ENCODE data around the gene PLA2G2D.

Gene PLA2G2D

DNA sequence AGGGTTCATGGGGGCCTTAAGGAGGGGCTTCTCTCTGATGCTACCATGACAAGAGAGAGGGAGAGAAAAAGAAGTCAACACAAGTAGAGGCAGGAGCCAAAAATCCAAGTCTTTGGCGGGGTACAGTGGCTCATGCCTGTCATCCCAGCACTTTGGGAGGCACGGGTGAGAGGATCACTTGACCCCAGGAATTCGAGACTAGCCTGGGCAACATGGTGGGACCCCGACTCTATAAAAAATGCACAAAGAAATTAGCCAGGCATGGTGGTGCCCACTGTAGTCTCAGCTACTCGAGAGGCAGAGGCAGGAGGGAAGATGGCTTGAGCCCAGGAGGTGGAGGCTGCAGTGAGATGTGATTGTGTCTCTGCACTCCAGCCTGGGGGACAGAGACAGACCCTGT lies 40.6 kb downstream of the PLA2G2D start:
- no peaks in the 10 kb centered on the region for H3K36me3 Mint-ChIP-seq (ENCODE audit: low read depth)
- peaks cover 76% of the 10 kb centered on the region for H3K27me3 Mint-ChIP-seq
- intact Hi-C loops (cut with micrococcal nuclease) = no loop called here
- peaks cover 27% of the 10 kb centered on the region for H3K4me1 Mint-ChIP-seq (ENCODE audit: low read depth)
- no peak overlapping the region for H3K4me3 Mint-ChIP-seq
- H3K27ac Mint-ChIP-seq = no peak overlapping the region
- H3K9me3 Mint-ChIP-seq = no peaks in the 10 kb centered on the region

DNA sequence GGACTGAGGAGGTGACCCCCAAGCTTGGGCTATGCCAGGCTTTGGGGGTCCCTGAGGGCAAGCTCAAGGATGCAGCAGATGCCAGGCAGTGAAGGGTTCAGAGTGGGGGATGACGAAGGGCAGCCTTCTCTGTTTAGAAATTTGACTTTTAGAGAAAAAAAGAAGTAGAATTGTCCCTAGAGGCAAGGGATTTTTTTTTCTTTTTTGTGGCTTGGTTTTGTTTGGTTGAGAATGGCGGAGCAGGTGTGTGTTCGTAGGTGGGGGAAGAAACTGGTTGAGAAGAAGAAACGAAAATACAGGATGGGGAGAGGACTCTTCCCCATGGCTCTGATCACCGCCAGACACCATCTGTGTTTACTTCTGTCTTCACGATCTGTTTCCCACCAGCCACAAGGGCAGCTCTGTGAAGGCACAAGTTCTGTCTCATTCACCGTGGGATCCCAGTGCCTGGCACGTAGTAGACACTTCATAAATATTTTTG lies 41.1 kb downstream of the PLA2G2D start:
- no peak overlapping the region for H3K27ac Mint-ChIP-seq
- intact Hi-C loops (cut with micrococcal nuclease) = no loop called here
- H3K36me3 Mint-ChIP-seq (ENCODE audit: low read depth) = no peaks in the 10 kb centered on the region
- H3K4me1 Mint-ChIP-seq (ENCODE audit: low read depth) = peaks cover 27% of the 10 kb centered on the region
- no peaks in the 10 kb centered on the region for H3K9me3 Mint-ChIP-seq
- H3K4me3 Mint-ChIP-seq = no peak overlapping the region
- peaks cover 72% of the 10 kb centered on the region for H3K27me3 Mint-ChIP-seq

DNA sequence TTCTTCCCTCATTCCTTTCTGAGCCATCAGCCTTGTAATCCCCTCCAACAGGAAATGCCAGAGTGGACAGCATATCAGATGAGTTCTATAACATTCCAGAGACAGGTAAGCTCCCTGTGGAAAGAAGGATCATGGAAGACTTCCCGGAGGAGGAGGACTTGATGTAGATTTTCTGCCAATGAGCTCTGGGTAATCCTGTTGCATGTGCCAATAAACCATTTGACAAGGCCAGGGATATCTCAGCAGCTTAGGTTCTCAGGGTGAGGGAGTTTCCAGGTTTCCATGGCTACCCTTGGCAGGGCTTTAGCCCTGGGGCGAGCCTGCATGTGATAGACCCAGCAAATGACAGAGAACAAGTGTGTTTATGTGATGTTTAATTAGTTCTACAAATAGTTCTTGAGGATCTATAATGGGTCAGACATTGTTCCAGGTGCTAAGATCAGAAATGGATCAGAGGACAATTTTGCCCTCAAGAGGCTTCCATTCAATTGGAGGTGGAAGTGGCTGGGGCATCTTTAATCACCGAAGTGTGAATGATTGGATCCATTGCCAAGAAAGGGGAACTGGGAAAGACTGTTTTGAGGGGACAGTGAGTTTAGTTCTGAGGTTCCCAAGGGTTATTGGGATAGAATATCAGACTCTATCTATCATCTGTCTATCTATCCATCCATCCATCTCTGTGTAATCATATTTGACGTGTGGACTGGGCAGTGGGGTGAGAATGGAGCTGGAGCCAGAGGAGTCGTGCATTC lies 42.5 kb downstream of the PLA2G2D start:
- no peaks in the 10 kb centered on the region for H3K9me3 Mint-ChIP-seq
- peaks cover 68% of the 10 kb centered on the region for H3K27me3 Mint-ChIP-seq
- intact Hi-C loops (cut with micrococcal nuclease) = no loop called here
- no peaks in the 10 kb centered on the region for H3K36me3 Mint-ChIP-seq (ENCODE audit: low read depth)
- H3K27ac Mint-ChIP-seq = no peak overlapping the region
- peaks cover 29% of the 10 kb centered on the region for H3K4me1 Mint-ChIP-seq (ENCODE audit: low read depth)
- H3K4me3 Mint-ChIP-seq = no peak overlapping the region

DNA sequence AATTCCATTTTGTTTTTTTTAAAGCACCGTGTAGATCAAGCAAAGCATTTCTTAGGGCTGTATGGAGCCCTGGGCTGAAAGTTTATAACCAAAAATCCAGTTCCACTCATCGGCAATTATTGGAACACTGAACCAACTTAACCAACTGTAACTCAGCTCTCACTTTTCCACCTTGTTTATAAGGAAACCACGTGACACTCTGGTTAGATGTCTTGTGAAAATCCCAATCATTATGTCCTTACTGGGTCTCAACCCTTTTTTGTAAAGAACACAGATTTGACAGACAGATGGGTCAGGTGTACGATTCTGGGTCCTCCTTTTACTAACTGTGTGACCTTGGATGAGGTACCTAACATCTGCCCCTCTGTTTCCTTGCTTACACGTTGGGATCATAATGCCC lies 43.1 kb downstream of the PLA2G2D start:
- intact Hi-C loops (cut with micrococcal nuclease) = no loop called here
- H3K4me1 Mint-ChIP-seq (ENCODE audit: low read depth) = peaks cover 22% of the 10 kb centered on the region

DNA sequence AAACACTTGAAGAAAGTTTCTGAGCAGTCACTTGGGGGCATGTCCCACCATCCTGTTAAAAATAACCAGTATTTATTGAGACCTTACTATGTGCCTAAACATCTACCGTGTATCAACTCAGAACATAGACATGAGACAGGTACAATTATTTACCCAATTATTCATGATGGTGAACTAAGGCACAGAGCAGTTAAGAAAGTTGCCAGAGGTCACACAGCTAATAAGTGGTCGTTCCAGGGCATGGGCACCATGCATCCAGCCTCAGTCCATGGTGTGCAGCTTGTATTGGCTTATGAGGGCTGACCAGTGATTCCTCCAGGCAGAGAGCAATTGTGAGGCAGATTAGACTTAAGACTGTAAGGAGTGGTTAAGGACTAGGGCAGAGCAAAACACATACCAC lies 44.0 kb downstream of the PLA2G2D start:
- Mint-ChIP-seq H3K36me3 (ENCODE audit: low read depth) (no peaks in the 10 kb centered on the region), H3K4me3 (no peak overlapping the region), H3K27ac (no peak overlapping the region), H3K27me3 (peaks cover 58% of the 10 kb centered on the region), H3K4me1 (ENCODE audit: low read depth) (peaks cover 13% of the 10 kb centered on the region), H3K9me3 (no peaks in the 10 kb centered on the region)
- intact Hi-C loops (cut with micrococcal nuclease) = no loop called here

More for the DNA sequence above, 43.1 kb downstream of the PLA2G2D start:
- Mint-ChIP-seq H3K9me3 (no peaks in the 10 kb centered on the region), H3K27me3 (peaks cover 65% of the 10 kb centered on the region), H3K4me3 (no peak overlapping the region), H3K36me3 (ENCODE audit: low read depth) (no peaks in the 10 kb centered on the region), H3K27ac (no peak overlapping the region)

DNA sequence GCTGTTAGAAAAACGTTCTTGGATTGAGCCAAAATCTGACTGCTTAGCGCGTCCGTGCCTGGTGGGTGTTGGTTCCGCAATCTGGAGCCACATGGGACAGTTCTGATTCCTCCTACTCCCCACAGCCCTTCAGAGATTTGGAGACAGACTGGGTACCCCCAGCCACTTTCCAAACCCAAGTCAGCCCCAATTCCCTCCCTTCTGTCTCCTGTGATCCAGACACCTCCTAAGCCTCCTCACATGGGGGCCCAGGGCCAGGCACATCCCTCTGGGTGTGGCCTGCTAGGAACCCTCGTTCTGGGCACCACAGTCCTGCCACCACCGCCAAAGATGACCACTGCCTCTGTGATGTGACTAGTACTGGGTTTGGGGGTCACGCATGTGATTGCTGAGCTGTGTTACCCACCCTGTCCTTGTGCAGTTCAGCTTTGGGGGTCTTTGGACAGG lies 44.6 kb downstream of the PLA2G2D start:
- Mint-ChIP-seq H3K27me3 (peaks cover 53% of the 10 kb centered on the region), H3K4me1 (ENCODE audit: low read depth) (peaks cover 7% of the 10 kb centered on the region), H3K4me3 (no peak overlapping the region), H3K36me3 (ENCODE audit: low read depth) (no peaks in the 10 kb centered on the region), H3K27ac (no peak overlapping the region), H3K9me3 (no peaks in the 10 kb centered on the region)
- intact Hi-C loops (cut with micrococcal nuclease) = no loop called here

DNA sequence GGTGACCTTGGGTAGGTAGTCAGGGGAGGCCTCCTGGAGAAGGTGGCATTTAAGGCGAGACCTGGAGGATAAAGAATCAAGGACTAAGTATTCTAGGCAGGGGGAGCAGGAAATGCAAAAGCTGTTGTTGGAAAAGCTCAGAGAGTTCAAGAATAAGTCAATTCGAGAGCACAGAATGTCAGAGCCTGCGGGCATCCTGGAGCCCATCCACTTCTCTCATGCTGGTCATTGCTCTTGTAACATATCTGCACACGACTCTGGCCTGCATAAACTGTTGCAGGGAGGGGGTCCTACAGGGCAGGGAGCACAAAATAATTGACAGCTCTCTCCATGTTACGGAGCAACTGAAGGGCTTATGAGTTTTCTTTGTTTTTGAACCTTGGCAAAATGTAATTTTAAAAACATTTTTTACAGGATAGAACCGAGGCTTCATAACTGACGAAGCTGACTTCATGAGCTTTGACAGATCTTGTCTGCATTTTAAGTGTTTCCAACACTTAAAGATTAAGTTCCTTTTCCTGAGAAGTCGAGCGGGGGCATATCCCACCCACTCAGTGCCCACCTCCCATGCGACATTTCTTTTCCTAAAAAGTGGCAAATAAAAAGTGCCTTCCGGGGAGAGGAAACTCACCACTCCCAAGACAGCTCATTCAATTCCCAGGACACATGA lies 45.1 kb downstream of the PLA2G2D start:
- intact Hi-C loops (cut with micrococcal nuclease) = no loop called here
- Mint-ChIP-seq H3K9me3 (no peaks in the 10 kb centered on the region), H3K27me3 (peaks cover 53% of the 10 kb centered on the region), H3K4me1 (ENCODE audit: low read depth) (peaks cover 5% of the 10 kb centered on the region), H3K27ac (no peak overlapping the region), H3K4me3 (no peak overlapping the region), H3K36me3 (ENCODE audit: low read depth) (no peaks in the 10 kb centered on the region)

DNA sequence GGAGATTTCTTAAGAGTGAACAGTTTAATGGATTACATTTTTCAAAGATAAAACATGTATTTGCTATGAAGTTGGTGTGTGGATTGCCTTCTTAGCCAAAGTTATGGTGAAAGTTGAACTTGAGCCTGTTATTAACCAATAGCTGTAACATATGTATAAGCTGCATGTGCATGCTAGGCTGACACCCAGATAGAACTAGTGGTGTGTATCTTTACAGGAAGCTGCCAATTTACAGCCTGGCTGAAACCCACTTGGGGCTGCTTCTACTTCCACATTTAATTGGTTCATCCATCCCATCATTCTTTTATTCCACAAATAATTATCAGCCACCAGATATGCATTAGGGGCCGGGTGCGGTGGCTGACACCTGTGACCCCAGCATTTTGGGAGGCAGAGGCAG lies 46.1 kb downstream of the PLA2G2D start:
- Mint-ChIP-seq H3K36me3 (ENCODE audit: low read depth) (no peaks in the 10 kb centered on the region), H3K4me1 (ENCODE audit: low read depth) (peaks cover 5% of the 10 kb centered on the region), H3K27me3 (peaks cover 45% of the 10 kb centered on the region), H3K9me3 (no peaks in the 10 kb centered on the region), H3K4me3 (no peak overlapping the region), H3K27ac (no peak overlapping the region)
- intact Hi-C loops (cut with micrococcal nuclease) = no loop called here

DNA sequence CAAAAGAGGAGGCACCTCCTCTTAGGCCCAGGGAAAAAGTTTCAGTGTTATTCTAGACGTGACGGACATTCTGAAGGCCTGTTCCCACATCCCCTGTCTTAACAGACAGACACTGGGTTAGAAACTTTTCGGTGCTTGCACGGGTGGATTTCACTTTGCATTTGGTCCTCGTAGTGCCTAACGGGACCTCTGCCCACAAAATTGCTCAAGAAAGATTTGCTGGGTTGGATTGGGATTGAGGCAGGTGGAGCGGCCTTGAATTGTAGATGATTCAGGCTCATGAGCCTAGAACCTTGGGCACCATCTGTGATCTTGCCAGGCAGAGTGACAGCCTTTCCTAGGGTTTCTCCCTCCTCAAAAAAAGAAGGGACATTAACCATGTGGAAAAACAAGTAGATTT lies 46.6 kb downstream of the PLA2G2D start:
- no peaks in the 10 kb centered on the region for H3K36me3 Mint-ChIP-seq (ENCODE audit: low read depth)
- H3K27me3 Mint-ChIP-seq = peaks cover 40% of the 10 kb centered on the region
- peaks cover 5% of the 10 kb centered on the region for H3K4me1 Mint-ChIP-seq (ENCODE audit: low read depth)
- H3K9me3 Mint-ChIP-seq = no peaks in the 10 kb centered on the region
- no peak overlapping the region for H3K27ac Mint-ChIP-seq
- intact Hi-C loops (cut with micrococcal nuclease) = no loop called here
- H3K4me3 Mint-ChIP-seq = no peak overlapping the region

DNA sequence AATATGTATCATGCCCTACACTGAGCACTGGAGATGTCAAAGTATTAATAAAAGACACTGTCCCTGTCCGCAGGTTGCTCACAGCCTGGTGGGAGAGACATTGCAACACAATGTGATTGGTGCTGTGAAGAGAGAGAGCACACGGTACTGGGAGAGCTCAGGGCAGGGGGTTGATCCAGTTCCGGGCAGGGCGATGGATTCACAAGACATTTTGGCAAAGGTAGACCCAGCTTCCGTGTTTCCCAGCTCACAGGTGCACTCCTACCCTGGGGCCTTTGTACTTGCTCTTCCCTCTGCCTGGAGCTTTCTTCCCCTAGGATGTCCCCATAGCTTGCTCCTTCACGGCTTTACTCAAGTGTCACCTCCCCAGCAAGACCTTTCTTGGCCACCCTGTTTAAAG lies 47.9 kb downstream of the PLA2G2D start:
- Mint-ChIP-seq H3K9me3 (no peaks in the 10 kb centered on the region), H3K4me1 (ENCODE audit: low read depth) (peaks cover 5% of the 10 kb centered on the region), H3K27me3 (peaks cover 40% of the 10 kb centered on the region), H3K27ac (no peak overlapping the region), H3K4me3 (no peak overlapping the region), H3K36me3 (ENCODE audit: low read depth) (no peaks in the 10 kb centered on the region)
- intact Hi-C loops (cut with micrococcal nuclease) = no loop called here

DNA sequence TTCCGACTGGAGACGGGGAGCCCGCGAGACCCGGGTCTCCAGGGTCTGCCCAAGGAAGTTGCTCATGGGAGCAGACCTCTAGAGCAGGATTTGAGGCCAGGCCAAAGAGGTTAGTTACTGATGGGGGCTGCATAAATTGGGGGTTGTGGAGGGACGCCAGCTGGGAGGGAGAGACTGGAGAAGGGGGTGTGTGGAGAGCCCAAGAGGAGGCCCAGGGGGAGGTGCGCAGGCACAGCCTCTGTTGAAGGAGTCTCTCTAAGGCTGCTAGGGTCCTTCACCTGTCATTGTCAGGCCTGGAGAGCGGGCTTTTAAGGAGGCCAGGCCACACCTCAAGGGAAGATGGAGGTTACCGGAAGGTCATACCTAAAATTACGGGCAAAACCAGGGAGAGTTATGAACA lies 49.0 kb downstream of the PLA2G2D start:
- Mint-ChIP-seq H3K27ac (no peak overlapping the region), H3K27me3 (peaks cover 45% of the 10 kb centered on the region), H3K36me3 (ENCODE audit: low read depth) (no peaks in the 10 kb centered on the region), H3K4me1 (ENCODE audit: low read depth) (peaks cover 5% of the 10 kb centered on the region), H3K4me3 (no peak overlapping the region), H3K9me3 (no peaks in the 10 kb centered on the region)
- intact Hi-C loops (cut with micrococcal nuclease) = no loop called here

DNA sequence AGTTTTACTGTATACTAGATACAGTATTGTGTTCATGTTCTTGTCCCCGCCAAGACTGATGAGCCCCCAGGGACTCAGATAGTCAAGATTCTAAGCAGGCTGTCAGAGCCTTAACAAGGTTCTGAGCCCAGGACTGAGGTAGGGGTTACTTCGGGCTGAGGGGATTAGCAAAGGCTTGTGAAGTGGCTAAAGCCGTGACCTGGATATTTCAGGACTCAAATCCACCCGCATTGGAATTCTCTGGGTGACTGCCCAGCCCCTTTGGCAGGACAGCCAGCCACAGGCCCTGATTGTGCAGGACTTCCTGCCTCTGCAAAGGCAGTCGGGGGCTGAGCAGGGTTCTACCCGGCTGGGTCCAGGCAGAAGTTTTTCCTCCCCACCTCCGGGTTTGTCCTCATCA lies 49.5 kb downstream of the PLA2G2D start, which contains the start of gene PLA2G5:
Gene PLA2G5, plus strand, starts transcription at position 321 of the 400 bp plus-strand sequence. CDS start 14,637 bp downstream, outside the sequence.
- Mint-ChIP-seq H3K9me3 (no peaks in the 10 kb centered on the region), H3K36me3 (ENCODE audit: low read depth) (no peaks in the 10 kb centered on the region), H3K4me1 (ENCODE audit: low read depth) (peaks cover 5% of the 10 kb centered on the region)

DNA sequence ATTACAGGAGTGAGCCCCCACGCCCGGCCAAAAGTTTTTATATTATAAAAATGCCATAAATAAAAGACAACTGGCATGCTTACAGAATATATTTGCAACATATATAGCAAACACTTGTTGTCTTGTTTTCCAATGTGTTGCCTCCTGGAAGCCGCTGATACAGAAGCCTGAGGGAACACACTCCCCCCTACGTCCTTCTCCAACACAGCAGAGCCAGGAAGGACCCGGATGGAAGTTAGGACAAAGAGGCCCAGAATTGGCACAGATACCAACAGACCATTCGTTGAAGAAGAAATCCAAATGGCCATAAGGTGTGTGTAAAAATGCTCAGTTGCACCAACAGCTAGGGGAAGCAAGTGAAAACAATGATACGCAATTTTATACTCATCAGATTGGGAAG lies 50.6 kb downstream of the PLA2G2D start:
- intact Hi-C loops (cut with micrococcal nuclease) = no loop called here
- Mint-ChIP-seq H3K9me3 (no peaks in the 10 kb centered on the region), H3K27ac (no peak overlapping the region), H3K27me3 (peaks cover 42% of the 10 kb centered on the region), H3K4me1 (ENCODE audit: low read depth) (peaks cover 10% of the 10 kb centered on the region), H3K4me3 (no peak overlapping the region), H3K36me3 (ENCODE audit: low read depth) (no peaks in the 10 kb centered on the region)

More for the DNA sequence above, 49.5 kb downstream of the PLA2G2D start, which contains the start of gene PLA2G5:
- Mint-ChIP-seq H3K27me3 (peaks cover 44% of the 10 kb centered on the region), H3K4me3 (no peak within 1 kb of the TSS), H3K27ac (no peak within 1 kb of the TSS)
- intact Hi-C loops (cut with micrococcal nuclease) = no loop called here

DNA sequence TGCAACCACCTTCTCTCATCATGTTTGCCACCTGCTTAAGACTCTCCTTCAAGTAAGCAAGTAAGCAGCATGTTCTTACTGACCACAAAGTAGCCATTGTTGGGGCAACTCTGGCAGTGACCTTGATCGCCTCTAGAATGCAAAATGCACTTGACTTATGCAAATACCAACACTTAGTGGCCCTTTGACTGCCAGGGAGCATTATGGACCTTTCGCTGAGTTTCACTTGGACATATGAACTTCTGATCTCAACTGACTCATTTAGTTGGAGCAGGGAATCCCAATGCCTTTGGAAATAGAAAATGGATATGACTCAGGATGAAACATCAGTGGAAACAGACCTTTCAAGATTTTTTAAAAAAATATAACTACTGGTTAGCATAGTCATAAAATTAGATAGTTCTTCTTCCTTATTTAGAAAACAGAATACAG lies 55.5 kb downstream of the PLA2G2D start:
- H3K9me3 Mint-ChIP-seq = peaks cover 20% of the 10 kb centered on the region
- intact Hi-C loops (cut with micrococcal nuclease) = no loop called here
- H3K27ac Mint-ChIP-seq = no peak overlapping the region
- no peak overlapping the region for H3K4me3 Mint-ChIP-seq
- peaks cover 7% of the 10 kb centered on the region for H3K36me3 Mint-ChIP-seq (ENCODE audit: low read depth)
- H3K27me3 Mint-ChIP-seq = peaks cover 24% of the 10 kb centered on the region
- peaks cover 44% of the 10 kb centered on the region for H3K4me1 Mint-ChIP-seq (ENCODE audit: low read depth)
